Nephron progenitor cell (in vitro differentiated cells): ENCODE measurements around the gene CFAP77.

Experiments used
- DNase-seq: peaks from one replicate; pipeline ENCODE4 v3.0.0; 2021
- H3K27ac Mint-ChIP-seq: 2 replicates; pipeline ENCODE4 v1.8.0; 2021; ENCODE audit warnings: mild to moderate bottlenecking, moderate library complexity, mixed read lengths
- H3K27me3 Mint-ChIP-seq: 2 replicates; pipeline ENCODE4 v1.8.0; 2021; ENCODE audit warnings: mild to moderate bottlenecking, low read depth, mixed read lengths; ENCODE audit not compliant: poor library complexity
- H3K36me3 Mint-ChIP-seq: 2 replicates; pipeline ENCODE4 v1.8.0; 2021; ENCODE audit warnings: low read depth, mixed read lengths
- H3K4me1 Mint-ChIP-seq: 2 replicates; pipeline ENCODE4 v1.8.0; 2021; ENCODE audit warnings: mixed read lengths
- H3K4me3 Mint-ChIP-seq: 2 replicates; pipeline ENCODE4 v1.8.0; 2021; ENCODE audit warnings: mild to moderate bottlenecking, moderate library complexity, mixed read lengths
- H3K9me3 Mint-ChIP-seq: 2 replicates; pipeline ENCODE4 v1.8.0; 2021; ENCODE audit warnings: mild to moderate bottlenecking, moderate library complexity, mixed read lengths
- CTCF ChIP-seq: fragments of 200-600 bp; sonication (generic); IDR thresholded peaks from 2 replicates; pipeline ENCODE4 v1.5.0; 2021; ENCODE audit warnings: antibody characterized with exemption

Gene CFAP77

GRCh38 chr9:132552041-132552440 is 142.0 kb downstream of the CFAP77 start:
- Mint-ChIP-seq H3K36me3 (no peaks in the 10 kb centered on the region), H3K4me1 (peaks cover 79% of the 10 kb centered on the region), H3K9me3 (no peaks in the 10 kb centered on the region), H3K27ac (no peak overlapping the region), H3K27me3 (peaks cover 19% of the 10 kb centered on the region), H3K4me3 (no peak overlapping the region)
- DNase-seq: no peak
- no peak for TF ChIP-seq CTCF

GRCh38 chr9:132554755-132555154 is 144.7 kb downstream of the CFAP77 start:
- Mint-ChIP-seq H3K36me3 (peaks cover 11% of the 10 kb centered on the region), H3K27me3 (peaks cover 23% of the 10 kb centered on the region), H3K4me1 (peaks cover 70% of the 10 kb centered on the region), H3K4me3 (peak overlapping the region; percentile 0), H3K27ac (no peak overlapping the region), H3K9me3 (peaks cover 14% of the 10 kb centered on the region)
- no peak for DNase-seq
- no peak for TF ChIP-seq CTCF

- Mint-ChIP-seq H3K9me3 (peaks cover 14% of the 10 kb centered on the region), H3K27ac (no peak overlapping the region), H3K36me3 (peaks cover 11% of the 10 kb centered on the region), H3K4me3 (no peak overlapping the region), H3K4me1 (peaks cover 71% of the 10 kb centered on the region), H3K27me3 (peaks cover 23% of the 10 kb centered on the region)
- TF ChIP-seq CTCF: no peak
- no peak for DNase-seq
Measured at GRCh38 chr9:132555528-132555927, 145.5 kb downstream of the CFAP77 start.

- H3K36me3 Mint-ChIP-seq: peaks cover 11% of the 10 kb centered on the region
- H3K9me3 Mint-ChIP-seq: peaks cover 14% of the 10 kb centered on the region
- DNase-seq: no peak
- peaks cover 71% of the 10 kb centered on the region for H3K4me1 Mint-ChIP-seq
- H3K27me3 Mint-ChIP-seq: peaks cover 23% of the 10 kb centered on the region
- no peak for TF ChIP-seq CTCF
- H3K4me3 Mint-ChIP-seq: no peak overlapping the region
- H3K27ac Mint-ChIP-seq: no peak overlapping the region
Measured at GRCh38 chr9:132556235-132556634, 146.2 kb downstream of the CFAP77 start.

GRCh38 chr9:132556714-132557113 is 146.7 kb downstream of the CFAP77 start:
- H3K27me3 Mint-ChIP-seq: peaks cover 25% of the 10 kb centered on the region
- H3K9me3 Mint-ChIP-seq: peaks cover 14% of the 10 kb centered on the region
- H3K36me3 Mint-ChIP-seq: peaks cover 11% of the 10 kb centered on the region
- peaks cover 71% of the 10 kb centered on the region for H3K4me1 Mint-ChIP-seq
- H3K4me3 Mint-ChIP-seq: peak overlapping the region; percentile 39
- H3K27ac Mint-ChIP-seq: peak overlapping the region; percentile 21
- TF ChIP-seq CTCF: no peak
- DNase-seq: peak; percentile 48

- Mint-ChIP-seq H3K4me3 (peak overlapping the region; percentile 39), H3K27me3 (peaks cover 26% of the 10 kb centered on the region), H3K27ac (peak overlapping the region; percentile 21), H3K9me3 (peaks cover 14% of the 10 kb centered on the region), H3K4me1 (peaks cover 71% of the 10 kb centered on the region), H3K36me3 (peaks cover 11% of the 10 kb centered on the region)
- no peak for TF ChIP-seq CTCF
- no peak for DNase-seq
Measured at GRCh38 chr9:132557159-132557558, 147.1 kb downstream of the CFAP77 start.
